Dermis blood vessel endothelial cell (primary cell): ENCODE results near the gene ADAMTSL1. TPM values are rescaled to one million over a fixed set of nuclear protein-coding genes. Genes with fewer than 3 reads are reported as not detected.

Source experiments
- DNase-seq: peaks from one replicate; pipeline ENCODE4 v3.0.0; 2010
- total RNA-seq: library from RNA; depleted of rRNA; stranded (reverse); fragments of >200 nt; gene quantifications from 2 replicates; pipeline ENCODE4 v1.2.3, GENCODE V29; 2014

The ADAMTSL1 gene
- total RNA-seq, 1 donor from 2014 or later, result 6.0 TPM

DNA sequence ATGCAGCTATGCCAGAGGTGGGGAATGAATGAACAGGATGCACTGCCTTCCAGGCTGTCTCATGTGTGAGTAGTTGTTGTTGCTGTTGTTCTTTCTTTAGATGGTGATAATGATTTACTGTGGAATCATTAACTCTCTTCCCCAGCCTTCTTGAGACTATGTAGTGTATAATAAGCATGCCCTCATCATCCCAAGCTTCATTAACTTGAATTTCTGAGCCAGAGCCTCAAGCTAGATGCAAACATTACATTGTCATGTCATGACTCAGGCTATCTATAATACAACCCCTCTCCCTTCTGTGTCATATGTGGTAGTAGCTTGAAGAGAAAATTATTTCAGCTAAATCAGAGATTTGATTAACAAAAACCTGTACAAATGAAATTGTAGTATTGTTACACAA lies 10.0 kb upstream of the ADAMTSL1 start:
- DNase-seq, result no peak

DNA sequence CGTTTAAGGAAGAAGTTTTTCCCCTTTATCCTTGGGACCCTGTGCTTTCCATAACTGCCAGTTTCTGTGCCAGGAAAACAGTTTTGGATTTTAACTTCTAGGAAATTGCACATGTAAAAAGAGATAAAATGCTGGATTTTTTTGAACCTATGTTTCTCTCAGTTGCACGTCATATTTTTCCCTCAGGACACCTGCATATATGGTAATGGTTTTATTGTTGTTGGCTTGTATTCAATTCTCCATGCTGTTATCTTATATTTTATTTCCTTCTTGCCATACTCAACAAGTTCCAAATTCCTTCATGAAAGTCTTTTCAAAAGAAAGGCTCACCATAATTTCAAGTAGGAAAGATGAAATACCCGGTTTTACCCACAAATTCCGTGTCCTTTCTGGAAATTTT lies 7.9 kb upstream of the ADAMTSL1 start:
- peak; percentile 47 for DNase-seq

DNA sequence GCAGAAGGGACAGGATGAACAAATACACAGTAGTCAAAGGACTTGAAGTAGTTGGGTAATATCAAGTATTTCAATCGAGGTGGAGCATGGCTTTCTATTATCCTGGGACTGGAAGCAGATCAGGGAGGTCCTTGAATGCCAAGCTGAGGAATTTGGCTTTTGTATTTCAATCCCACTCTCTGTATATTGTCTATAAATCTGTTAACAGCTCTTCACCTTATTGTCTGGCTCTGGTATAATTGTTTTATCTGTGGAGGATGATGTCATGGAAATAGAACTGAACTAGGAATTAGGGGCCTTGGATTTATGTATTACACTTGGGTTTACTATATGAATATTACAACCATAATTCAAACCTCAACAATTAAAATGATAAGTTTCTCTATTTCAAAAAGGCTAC lies 6.3 kb upstream of the ADAMTSL1 start:
- no peak for DNase-seq

DNA sequence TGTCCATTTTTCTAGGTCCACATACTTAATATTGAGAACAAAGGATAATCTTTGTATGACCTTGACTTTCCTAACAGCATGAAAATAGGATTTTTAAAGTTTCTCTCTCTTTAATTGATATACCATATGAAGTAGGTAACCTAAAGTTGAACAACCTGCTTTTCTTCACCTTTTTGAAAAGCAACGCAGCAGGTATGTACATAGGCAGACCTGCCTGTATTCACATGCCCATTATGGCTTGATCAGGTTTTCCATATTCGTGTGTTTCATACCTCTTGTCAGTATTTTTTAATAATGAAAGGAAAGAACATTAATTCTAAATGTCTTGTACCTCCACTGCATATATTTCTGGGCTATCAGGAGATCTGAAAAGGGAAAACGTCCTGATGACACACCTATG lies 1.5 kb upstream of the ADAMTSL1 start:
- no peak for DNase-seq

DNA sequence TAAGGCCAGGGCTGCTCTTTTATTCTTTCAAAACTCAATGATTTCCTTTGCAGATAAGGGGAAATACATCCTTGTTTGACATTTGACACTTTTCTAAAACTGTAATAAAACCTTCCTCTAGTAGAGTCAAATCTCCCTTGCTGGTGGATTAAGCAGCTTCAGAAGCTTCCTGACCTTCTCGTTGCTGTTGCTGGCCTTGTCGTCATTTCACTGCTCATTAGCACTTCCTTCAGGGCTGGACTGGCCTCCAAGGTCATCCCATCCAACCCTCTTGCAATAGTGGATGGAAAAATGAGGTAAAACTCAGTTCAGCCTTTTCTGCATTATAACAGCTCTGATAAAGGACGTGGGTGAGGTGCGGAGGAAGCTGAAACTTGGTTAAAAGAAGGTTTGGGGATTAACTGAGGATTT lies 1.1 kb upstream of the ADAMTSL1 start:
- peak; percentile 74 for DNase-seq

DNA sequence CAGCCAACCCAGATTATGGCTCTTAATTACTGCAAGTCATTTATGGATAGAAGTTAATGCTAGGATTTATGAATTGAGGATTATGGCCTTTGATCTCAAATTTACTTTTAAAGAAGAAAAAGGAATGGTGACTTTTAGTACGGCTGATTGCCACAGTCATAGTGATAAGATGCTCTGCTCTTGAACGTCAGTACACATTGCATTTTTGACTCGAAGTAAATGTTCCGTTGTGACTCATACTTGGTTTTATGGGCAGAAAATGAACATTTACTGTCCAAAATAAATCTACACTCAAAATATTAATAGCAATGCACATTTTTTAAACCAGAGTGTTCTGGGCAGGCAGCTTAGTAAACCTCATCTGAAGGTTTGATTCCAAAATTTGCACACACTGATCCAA lies 830 bp downstream of the ADAMTSL1 start:
- DNase-seq, result peak; percentile 49

DNA sequence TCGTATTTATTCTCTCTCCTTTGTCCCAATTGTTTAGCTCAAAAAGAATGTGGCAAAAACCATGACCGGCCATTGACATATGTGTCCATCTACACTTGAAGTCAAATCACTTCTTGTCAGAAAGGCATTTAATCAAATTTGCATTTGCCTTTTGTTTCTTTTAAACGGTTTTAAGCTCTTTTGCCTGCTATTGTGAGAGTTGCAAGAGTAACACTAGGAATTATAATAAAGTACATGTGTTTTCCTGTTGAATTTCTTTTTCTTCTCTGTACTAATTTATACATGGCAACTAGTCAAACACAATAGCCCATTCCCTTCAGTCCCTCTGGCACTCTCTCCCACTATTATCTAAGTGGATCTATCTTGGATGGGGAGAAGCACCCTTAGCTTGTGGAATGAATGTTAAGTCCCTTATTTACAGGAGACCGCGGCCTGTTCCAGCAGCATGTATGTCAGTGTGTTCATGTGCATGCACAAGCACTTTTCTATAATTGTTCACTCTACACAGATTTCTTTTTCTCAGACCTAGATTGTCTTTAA lies 3.2 kb downstream of the ADAMTSL1 start:
- no peak for DNase-seq

DNA sequence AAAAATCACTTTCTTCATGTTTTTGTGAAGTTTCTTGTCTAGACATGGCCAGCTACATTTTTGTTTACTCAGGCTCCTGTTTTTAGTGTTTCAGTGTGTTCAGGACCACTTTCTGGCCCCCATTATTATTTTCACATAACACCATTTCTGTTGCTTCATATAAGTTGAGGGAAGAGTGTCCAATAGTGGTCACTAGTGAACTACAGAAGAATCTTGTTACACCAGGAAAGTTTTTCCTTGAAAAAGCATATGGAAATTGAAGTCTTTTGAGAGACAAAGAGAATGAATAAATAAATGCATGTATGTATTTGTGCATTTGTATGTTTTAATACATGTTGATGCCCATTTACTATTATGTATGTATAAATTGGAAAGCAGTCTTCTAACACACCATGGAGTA lies 3.8 kb downstream of the ADAMTSL1 start:
- no peak for DNase-seq

DNA sequence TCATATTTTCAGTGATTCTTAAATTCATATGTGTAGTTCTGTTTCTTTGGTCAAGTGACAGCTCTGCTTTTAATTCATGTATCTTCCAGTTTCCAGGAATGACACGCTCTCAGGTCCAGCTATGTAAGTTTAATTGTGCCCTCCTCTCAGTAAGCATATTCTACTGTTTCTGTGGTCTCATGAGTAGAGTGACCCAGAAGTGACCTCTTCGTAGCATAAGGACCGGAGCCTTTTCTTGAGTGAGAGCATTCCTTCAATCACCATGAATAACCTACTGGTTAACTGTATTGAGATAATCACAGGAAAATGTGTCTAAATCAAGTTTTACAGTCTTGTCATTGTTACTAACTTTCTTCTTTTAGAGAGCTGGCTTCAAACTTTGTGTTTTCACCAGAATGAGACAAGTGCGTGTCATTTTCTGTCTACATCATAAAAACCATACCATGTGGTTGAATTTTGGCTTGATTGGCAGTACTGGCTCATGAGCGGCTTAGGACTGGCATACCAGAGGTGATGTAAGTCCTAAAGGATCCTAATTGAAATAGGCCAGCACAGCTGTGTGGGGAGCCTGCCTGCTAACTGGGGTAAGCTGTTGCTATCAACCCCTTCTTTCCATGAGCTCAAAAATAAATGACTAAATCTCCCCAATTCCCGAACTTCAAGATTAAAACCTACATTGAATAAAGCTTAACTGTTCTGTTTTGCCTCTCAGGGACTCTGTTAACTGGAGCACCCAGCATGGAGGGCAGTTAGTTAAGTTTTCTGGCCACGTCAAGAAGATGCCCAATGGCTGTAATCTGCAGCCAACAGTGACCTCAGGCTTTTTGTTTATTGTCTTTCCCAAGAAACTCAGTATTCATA lies 4.8 kb downstream of the ADAMTSL1 start:
- DNase-seq, result no peak

DNA sequence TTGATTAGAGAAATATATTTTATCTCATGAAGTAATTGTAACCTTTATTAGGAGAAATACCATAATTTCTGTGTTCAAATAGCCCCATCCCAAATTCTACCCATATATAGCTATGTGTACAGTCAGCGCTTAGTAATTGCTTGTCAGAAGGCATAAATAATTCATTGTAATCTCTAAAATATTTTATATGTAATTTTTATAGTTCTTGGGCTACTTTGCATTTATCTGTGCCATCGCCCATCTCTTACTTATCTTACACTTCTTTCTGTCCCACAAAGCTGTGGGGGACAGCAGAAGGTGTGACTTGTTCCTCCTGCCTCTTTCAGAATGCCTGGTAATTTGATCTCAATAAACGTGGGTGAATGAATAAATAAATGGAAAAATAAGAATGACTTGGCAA lies 5.5 kb downstream of the ADAMTSL1 start:
- DNase-seq, result no peak

DNA sequence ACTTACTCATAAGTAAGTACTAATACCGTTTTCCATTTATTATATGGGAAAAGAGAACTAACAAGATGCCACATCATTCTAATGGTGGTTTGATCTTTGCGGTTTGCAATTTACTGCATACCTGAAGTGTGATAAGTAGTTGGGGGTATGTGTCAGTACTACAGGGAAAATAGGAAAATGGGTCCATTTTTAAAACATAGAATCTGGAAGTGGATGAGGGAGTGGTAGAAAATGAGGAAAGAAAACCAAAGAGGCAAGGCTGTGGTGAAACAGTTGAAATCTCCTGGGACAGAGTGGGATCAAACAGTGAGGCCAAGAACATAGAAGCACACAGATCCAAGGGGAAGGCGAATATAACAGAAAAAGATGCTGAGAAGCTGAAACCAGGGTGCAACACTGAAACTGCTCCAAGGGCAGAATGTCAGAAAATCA lies 6.7 kb downstream of the ADAMTSL1 start:
- no peak for DNase-seq

DNA sequence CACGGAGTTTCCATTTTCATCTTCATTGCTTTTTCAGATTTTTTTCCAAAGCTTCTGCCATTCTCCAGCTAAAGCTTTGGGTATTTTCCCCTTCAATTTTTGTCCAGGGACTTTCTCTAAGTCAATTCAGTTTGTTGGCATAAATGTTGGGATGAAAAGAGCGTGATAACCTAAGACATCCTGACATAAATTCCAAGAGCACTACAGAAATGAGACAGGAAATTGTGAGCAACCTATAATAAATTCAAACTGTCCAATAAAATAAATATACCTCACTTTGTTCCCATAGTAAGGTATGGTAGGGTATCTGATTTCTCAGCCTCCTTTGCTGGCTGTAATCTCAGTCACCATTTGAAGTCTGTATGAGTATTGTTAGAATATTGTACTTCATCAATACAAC lies 8.4 kb downstream of the ADAMTSL1 start:
- no peak for DNase-seq

DNA sequence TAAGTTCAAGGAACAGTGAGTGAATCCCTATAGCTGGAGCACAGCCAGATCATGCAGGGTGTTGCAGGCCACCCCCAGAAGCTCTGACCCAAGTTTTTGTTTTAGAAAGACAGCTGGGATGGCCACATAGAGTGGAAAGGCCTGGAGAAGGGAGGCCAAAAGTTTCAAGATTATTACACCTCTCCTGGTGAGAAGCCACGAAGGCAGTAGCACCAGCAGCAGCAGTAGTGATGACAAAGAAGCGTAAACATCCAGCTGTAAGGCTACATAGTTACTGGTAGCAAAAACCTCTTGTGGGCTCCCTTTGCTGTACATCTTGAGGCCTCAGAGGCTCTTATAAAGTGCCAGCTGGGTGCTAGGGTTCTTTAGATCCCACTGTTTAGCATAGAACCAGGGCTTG lies 11.8 kb downstream of the ADAMTSL1 start:
- DNase-seq, result no peak

DNA sequence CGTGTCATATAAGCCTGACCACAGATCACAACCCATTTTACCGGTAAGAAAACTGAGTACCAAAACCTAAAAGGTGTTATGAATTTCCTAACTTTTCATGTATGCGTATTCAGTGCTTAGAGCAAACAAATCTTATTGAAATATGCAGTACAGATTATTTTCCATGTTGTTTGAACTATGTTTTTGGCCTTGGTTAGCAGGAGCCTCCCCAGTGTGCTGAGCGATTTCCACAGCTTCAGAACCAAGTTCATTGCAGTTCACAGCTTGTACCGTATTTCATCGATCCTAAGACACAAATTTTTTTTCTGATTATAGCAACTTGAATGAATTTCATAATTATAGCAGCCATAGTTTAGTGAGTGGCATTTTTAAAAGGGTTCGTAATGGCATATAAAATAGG lies 13.7 kb downstream of the ADAMTSL1 start:
- no peak for DNase-seq

DNA sequence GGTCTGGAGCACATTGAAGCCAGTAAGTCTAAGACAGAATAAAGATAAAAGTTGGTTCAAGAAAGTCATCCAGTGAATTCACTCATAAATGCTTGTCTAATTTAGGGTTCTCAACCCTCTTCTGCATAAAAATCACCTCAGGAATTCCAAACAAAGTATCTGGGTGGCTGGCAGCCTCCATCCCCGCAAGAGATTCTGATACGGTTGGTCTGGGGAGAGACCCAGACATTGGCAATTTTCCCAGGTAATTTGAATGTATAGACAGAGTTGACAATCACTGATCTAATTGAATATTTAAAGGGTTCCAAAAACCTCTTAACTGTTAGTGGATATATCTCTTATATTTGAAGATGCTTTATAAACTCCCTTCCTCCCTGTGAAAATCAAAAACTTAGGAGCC lies 14.9 kb downstream of the ADAMTSL1 start:
- DNase-seq, result no peak

DNA sequence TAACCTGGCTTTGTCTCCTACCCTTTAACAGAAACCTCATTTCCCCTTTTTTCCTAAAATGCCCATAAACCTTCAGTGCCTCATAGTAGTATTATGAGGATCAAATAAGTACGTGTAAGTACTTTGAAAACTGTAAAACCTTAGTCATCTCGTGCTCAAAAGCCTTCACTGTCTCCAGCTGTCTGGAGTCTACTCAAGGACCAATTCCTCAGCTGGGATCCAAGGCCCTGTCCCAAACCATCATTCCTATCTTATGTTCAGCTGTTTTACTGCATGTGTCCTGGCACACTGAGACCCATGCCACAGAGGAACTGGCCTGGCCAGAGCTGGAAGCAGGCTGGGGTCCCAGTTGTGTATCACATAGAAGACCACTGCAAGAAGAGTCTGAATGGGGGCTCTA lies 15.9 kb downstream of the ADAMTSL1 start:
- peak; percentile 37 for DNase-seq

DNA sequence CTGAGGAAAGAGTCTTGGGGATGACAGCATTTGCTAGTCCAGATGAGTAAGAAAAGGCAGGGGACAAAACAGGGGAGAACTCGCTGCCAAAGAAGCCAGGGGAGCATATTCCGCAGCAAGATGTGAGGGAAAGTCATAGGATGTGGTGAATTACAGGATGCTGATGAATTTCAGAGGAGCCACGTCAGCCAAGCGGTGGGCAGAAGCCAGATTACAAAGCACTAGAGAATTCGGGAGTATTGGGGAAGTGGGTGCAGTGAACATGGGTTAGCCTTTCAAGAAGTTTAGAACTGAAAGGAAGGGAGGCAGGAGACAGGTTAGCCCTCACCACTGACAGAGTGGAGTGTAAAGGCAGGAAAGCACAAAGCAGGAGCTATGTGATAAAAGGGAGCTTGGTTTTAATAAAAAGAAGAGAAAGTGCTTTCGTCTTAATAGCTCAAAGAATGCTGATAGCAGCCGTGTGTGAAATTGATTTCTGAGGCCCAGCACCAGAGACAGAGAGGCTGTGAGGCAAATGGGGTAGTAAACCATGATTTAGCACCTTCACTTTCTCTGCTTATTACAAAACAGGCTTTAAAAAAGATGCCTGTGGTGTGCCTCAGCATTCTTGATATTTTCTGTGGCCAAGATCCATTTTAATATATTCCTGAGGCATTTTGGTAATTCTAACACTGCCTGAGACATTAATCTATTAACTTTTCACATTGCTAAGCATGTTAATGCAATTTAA lies 16.9 kb downstream of the ADAMTSL1 start:
- peak; percentile 96 for DNase-seq

DNA sequence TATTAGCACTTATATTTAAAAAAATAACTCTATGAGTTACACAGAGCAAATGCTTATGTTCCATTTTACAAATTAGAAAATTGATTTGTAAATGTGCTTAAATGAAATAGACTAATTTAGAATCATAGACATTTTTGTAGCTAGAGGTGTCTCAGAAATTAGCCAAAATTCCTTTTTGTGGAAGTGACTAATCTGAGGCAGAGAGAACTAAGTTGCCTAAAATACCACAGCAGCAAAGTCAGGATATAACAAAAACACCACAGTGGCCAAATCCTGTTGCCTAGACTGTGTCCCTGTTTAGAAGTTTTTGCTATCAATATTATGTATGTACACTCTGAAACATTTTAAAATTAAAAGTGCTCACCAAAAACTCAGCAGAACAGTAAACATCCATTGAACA lies 18.7 kb downstream of the ADAMTSL1 start:
- DNase-seq, result peak; percentile 56

DNA sequence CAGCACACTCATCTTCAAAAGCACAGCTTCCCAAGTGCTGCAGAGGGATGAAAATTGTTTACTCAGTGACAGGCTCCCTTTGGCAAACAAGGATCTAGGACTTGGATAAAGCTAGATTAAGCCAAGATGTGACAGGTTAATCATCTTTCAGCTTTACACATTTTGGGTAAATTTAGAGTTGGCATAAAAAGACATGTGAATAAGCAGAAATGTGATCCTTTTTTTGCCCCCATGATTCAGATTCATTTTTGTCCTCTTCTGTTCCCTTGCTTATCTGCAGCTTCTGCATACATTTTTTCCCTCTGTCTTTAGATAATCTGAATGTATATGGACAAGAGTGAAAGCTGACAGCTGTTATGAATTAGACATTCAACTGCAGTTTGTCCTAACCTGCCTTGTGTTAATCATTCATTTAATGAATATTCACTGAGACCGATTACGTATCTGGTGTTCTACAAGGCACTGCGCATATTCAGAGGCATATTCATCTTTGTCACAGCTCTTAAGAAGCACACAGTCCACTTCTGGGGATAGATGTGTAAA lies 19.6 kb downstream of the ADAMTSL1 start:
- peak; percentile 27 for DNase-seq

DNA sequence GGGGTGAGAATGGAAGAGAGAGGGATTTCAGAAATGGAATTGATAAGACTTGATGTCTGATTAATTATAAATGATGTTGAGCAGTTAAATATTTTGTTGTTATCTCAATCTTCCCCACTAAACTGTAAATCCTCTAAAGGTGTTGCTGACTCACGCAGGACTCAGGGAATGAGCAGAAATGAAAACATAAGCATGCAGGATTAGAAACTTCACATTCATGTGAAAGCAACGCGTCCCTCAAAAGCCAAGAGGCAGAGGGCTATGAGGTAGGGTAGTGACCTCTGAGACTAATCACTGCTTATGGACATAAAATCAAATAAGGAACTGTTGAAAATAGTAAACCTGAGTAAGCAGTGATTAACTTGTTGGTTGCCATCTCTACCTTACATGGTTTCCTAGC lies 21.1 kb downstream of the ADAMTSL1 start:
- DNase-seq, result no peak

DNA sequence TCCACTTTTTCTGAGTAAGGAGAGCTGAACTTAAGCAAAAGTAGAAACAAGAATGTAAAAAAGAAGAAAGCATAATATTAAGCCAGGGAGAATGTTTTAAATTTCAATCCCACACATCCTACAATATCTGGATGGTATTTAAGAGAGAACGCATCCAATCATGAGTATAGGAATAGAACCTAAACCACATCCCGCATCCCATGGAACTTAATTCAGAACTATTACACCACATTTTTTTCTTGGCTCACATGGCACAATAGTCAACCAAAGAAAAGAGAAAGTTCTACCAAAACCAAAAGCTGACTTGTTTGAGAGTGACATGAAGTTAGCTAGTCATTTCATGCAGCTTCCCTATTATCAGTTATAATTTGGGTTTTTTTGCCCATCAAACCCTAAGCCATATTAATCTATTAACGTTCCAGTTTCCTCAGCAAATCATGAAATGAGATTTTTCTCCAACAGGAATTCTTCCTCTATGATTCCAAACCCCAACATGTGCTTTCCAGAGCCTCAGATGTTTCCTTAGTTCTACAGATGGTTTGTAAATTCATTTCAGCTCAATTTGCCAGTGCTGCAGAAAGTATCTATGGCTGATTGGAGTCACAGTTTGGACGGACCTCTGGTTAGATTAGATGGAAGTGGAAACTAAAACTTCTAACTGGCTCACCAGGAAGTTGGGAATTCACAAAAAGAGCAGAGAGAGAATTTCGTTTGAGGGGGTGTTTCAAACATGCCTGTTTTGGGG lies 22.5 kb downstream of the ADAMTSL1 start:
- no peak for DNase-seq

DNA sequence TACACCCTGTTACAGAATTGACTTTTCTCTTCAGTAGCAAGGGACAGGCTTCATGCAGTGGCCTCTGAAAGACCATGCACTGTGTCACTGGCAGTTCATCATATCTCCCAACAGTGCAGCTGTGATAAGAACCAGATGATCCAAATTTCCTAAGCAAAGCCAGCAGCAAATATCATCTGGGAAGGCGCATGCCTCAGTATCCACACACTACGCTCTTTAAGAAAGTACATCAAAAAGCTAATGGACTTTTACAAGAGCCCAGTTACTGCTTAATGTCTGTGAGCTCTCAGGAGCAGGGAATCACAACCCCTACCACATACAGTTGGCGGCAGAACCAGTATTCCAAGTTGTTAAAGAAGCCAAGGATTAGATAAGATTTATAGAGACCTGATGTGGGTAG lies 25.1 kb downstream of the ADAMTSL1 start:
- no peak for DNase-seq

DNA sequence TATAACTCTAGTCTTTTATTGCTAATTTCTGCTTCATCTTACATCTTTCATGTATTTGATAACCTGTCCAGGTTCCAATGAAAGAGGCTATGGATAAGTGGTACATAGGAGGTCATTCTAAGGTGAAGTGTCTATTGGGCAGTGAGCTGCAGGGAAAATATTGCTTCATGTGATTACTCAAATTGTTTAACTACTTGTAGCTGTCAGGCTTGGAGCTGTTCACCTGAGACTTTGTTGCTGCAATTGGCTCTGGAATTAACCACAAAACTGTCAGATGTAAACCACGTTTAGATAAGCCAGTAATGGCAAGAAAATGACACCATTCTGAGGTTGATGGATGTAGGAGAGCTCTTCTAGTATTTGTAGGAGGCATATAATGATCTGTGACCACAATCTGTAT lies 26.0 kb downstream of the ADAMTSL1 start:
- DNase-seq, result no peak
